NCI-H1048 (cell line): ENCODE results near the gene TSPAN12.
"Not testable (repeated sequence)": the region's sequence is repeated elsewhere in the genome, so short reads cannot be mapped to it uniquely, and the experiment has no call there.

Experiments used
- DNase-seq: peaks from one replicate; lab custom pipeline; 2025; lab: John Stamatoyannopoulos, UW

TSPAN12 gene

DNA sequence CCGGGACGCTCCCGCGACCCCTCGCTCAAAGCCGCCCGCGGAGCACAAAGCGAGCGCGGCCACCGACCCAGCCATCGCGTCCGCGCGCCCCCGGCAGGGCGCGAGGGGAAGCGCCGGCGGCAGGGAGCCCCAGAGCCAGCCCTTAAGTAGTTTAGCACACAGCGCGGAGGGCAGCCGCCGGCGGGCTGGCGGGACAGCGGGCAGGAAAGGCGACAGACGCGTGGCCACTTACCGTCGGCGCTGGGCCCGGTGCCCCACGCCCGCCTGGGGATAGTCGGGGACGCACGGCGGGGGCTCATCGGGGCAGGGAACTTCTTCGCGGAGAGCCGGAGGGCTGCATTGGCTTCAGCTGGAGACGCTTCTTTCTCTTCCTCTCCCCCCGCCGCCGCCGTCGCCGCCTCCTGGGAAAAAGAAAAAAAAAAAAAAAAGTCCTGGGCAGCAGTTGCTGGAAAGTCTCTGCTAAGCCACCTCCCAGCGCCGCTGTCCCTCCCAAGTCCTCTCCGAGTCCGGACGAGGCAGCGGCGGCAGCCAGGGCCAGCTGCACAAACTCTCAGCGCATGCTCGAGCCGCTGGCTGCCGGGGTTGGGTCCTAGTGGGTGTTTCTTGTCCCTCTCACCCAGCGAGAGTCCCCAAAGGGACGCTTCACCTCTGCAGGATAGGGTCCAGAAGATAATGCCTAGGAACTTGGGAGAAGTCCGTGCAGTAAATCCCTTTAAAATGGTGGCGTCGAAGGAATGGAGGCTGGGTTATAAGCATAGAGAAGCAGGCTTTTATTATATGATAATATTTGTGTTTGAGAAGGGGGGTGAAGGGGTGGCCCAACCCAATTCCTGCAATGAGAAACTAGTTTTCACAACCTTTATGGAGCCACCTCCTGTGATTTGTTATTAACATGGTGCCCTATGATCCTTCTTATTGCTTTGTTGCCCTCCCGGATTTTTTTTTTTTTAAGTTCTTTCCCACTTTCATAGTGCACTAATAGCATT is at the start of gene TSPAN12:
Gene TSPAN12, minus strand, starts transcription at position 557 of the 986 bp plus-strand sequence. CDS start 1,381 bp downstream, outside the sequence.
- peak; percentile 23 for DNase-seq

DNA sequence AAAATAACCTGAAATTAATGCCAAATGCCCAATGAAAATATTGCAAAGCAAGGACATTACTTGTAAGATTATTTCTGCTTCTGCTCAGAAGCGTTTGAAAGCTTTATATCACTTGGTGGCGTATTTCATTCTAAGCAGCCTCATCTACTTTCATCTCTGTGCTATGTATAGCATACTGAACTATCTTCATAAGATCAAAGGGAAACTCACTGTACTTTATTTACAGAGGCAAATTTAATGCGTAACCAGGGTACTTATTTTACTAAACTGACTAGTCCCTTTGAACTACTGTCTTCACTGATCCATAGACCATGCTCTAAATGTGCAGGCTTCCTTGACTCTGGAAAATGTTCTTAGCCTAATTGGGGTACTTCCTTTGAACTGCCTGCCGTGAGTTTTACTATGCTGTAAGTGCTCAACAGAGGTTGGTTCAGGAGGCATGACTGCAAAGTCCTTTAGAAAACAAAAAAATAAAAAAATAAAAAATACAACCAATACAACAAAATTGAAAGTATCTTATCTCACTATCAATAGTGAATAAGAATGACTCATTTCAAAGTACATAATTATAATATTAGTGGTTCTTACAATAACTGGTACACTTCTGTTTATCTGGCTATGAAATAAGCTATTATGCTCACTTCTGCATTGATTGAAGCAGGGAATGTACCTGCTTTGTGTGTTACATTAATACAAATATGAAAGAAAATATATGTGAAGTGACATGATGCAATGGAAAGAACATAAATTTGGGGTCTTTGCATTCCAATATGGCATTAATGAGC is 41.0 kb upstream of the TSPAN12 start:
- DNase-seq = no peak

DNA sequence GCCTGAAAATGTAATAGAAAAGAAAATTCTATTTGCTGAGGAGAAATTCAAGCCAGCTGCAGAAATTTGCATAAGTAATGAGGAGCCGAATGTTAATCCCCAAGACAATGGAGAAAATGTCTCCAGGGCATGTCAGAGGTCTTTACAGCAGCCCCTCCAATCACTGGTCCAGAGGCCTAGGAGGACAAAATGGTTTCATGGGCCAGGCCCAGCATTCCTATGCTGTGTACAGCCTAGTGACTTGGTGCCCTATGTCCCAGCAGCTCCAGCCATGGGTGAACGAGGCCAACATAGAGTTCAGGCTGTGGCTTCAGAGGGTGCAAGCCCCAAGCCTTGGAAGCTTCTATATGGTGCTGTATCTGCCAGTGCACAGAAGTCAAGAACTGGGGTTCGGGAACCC is 37.3 kb upstream of the TSPAN12 start:
- DNase-seq = not testable (repeated sequence)

DNA sequence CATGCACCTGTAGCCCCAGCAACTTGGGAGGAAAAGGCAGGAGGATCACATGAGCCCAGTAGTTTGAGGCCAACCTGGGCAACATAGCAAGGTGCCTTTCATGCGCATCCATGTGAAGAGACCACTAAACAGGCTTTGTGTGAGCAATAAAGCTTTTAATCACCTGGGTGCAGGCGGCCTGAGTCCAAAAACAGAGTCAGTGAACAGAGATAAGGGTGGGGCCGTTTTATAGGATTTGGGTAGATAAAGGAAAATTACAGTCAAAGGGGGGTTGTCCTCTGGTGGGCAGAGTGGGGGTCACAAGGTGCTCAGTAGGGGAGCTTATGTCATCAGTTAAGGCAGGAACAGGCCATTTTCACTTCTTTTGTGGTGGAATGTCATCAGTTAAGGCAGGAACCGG is 27.7 kb upstream of the TSPAN12 start:
- DNase-seq = not testable (repeated sequence)

DNA sequence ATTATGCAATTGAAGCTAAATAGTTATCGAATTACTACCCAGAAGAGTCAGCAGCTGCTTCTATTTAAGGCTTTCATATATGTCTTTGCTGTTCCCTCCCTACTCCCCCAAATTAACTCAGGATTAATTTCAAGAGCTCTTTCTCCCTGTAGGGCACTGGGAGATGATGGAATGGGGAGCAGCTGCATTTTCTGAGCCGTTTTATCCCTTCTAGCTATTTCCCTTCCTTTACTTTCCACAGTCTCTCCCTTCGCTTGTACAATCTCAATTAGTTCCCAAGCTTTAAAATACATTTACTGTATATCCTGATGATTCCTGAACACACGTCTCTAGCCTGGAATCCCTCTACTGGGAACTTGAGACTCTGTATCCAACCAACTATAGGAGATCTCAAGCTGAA is 19.8 kb upstream of the TSPAN12 start:
- DNase-seq = no peak

DNA sequence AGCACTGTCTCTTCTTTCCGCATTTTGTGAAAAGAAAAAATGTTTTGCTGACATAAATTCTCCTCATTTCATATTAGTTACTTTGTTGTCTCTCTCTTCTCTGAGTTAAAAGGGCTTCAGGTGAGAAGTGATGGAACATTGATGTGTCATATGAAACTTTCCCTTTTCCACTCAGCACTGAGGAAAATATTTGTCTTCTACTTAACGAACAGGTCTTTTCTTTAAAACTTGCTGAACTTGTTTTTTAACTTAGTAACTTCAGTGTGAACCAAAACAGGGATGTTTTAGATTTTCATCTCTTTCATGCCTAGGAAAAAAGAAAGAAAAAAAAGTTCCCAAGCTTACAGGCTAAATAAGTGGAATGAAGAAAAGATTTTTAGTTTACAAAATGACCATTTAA is 19.0 kb upstream of the TSPAN12 start:
- no peak for DNase-seq

DNA sequence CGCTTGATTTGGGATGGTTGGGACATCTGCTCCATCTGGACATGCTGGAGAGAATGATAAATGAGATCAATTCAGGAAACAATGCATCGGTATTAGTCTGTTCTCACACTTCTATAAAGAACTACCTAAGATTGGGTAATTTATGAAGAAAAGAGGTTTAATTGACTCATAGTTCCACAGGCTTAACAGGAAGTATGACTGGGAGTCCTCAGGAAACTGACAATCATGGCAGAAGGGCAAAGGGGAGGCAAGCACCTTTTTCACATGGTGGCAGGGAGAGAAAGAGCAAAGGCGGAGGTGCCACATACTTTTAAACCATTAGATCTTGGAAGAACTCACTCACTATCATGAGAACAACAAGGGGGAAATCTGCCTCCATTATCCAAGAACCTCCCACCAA is 16.8 kb upstream of the TSPAN12 start:
- no peak for DNase-seq

GRCh38 chr7:120874016-120874415 is 16.1 kb upstream of the TSPAN12 start:
- DNase-seq = no peak

- DNase-seq = no peak
These were observed 15.5 kb upstream of the TSPAN12 start for GRCh38 chr7:120873401-120873800.

DNA sequence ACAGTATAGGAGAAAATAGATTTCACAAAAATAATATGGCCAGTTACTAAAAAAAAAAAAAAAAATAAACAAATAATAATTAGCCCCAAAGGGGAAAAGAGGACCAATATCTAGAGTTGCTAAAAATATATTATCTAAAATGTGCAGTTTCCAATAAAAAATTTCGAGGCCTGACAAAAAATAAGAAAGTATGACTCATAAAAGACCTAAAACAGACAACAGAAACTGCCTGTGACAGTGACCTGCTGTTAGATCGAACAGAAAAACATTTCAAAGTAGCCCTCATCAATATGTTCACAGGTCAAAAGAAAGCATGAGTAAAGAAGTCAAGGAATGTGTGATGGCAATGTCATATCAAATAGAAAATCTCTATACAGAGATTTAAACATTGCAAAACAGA is 11.8 kb upstream of the TSPAN12 start:
- no peak for DNase-seq

GRCh38 chr7:120867932-120868331 is 10.0 kb upstream of the TSPAN12 start:
- DNase-seq = no peak

DNA sequence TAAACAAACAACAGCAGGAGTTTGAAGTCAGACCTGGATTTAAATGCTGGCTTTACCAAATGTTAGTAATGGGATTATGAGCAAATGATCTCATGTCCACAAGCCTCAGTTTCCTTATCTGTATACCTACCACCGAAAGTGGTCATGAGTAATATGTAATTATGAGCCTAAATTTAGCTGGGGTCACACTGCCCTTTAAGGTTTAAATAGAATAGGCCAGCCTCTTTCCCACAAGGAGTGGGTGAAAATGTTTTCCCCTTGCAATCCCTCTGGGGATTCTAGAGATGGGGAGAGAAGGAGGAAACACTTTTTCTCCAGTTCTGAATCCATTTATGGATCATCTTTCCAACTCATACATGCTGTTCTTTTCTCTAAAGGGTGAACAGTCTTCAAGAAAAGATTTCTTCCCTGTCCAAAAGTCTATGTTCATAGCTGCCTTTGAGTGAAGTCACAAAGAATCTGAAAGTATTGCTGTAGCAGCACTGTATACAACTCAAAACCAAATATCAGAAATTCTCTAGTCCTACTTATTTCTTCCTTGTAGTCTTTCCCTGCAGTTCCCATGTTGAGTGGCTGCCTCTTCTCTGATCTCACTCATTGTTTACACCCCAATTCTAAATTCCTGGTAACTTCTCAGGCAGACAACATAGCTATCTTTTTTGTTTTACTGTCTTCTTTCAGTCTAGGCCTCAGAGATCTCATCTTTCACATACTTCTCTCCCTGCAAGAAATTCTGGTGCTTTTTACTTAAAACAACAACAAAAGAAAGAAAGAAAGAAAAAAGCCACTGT is 7.4 kb upstream of the TSPAN12 start:
- DNase-seq = no peak

GRCh38 chr7:120864141-120864900 is 6.4 kb upstream of the TSPAN12 start:
- no peak for DNase-seq

DNA sequence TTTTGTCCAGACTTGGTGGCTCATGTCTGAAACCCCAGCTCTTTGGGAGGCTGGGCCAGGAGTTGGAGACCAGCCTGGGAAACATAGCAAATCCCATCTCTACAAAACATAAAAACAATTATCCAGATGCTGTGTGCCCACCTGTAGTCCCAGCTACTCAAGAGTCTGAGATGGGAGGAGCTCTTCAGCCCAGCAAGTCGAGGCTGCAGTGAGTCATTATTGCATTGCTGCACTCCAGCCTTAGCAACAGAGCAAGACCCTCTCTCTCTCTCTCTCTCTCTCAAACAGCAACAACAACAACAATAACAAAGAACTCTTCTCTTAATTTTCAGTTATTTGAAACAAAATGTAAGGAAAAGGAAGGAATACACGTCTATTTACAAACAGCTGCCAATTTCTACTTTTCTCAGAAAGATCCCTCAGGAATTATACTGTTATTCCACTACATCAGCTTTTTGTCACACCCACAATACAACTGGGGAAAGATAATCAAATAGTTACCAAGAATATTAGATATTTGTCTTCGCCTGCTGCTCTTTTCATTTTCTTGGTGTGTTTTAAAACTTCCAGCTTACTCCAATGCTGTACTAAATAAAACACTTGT is 5.1 kb upstream of the TSPAN12 start:
- DNase-seq = no peak

GRCh38 chr7:120860156-120860555 is 2.2 kb upstream of the TSPAN12 start:
- DNase-seq = no peak

- DNase-seq = no peak
These were observed 1.5 kb upstream of the TSPAN12 start for GRCh38 chr7:120859459-120859858.

DNA sequence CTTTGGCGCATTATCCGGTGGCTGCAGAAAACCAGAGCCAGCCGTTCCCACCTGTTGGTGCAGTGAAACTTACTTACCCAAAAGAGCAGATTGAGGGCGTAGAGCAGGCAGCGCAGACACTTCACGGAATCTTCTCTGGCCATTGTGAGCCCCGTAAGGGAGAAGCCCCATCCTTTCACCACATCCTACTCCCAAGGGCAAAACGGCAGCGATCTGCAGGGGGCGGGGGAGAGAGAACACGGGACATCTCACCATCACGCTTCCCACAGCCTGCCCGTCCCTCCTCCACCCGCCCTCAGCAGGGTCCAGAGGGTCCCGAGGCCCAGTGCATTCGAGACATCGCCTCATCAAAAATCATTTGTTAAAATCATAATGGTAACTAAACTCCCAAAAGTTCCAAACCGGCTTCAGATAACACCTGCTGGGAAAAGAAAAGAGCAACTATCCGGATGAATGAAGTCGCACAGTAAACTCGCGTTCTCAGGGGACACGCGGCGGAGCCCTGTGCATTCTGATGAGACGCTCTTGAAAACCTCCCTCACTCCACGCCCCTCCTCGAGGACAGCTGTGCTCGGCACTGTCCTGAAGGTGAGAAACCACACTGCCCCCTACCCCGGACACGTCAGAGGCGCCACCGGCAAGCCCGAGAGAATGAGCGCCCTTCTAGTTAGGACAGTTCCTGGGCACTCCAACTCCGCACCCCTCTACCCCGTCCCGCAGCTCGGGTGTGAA is 1.2 kb downstream of the TSPAN12 start:
- no peak for DNase-seq

GRCh38 chr7:120856198-120856597 is 1.7 kb downstream of the TSPAN12 start:
- DNase-seq = no peak

DNA sequence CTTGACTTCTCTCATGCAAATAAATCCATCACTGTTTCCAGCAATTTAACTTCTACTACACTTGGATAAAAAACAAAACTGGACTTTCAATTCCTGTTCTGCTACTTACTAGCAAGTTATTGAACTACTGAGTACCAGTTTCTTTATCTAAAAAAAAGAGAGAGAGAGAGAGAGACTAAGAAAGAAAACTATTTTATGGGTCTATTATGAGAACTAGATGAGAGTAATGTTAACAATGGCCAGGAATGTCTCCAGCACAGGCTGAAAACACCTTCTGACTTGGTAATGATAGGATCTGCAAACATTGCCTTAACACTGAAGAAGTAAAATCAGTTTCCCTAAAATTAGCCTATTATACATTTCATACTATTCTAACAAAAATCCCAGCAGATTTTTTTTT is 5.2 kb downstream of the TSPAN12 start:
- DNase-seq = no peak

DNA sequence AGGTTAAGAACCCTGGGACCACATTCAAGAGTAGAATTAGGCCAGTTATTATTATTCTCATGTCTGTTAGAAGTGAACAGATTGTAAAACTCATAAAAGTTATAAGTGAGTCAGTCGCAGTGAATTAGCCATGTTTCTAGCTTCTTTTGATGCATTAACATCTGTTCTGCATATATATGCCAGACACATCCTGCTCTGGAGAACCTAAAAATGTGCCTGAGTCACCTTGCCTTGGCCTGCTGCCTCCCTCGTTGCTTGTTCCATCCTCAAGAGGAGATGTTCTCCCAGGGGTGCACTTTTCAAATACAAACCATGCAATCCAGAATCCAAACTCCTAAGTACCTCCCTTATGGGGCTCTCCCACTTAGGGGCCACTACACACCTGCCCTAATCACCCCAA is 14.8 kb downstream of the TSPAN12 start:
- no peak for DNase-seq
